Liver (tissue), 9 donors: ENCODE results near the gene FHDC1. TPM values are rescaled to one million over a fixed set of nuclear protein-coding genes. Genes with fewer than 3 reads are reported as not detected.

ENCODE experiments used
- DNase-seq: peaks from one replicate; pipeline ENCODE4 v3.0.0-alpha.2; 2017; ENCODE audit warnings: low spot score
- H3K27ac ChIP-seq, 2 donors: one replicate each; pipeline ENCODE4 v1.7.0; 2013; ENCODE audit warnings: inconsistent platforms in 2 of 2, low read length in 2 of 2, control low read depth in 1 of 2, low read depth in 1 of 2, mild to moderate bottlenecking in 1 of 2
- H3K27me3 ChIP-seq, 4 donors: one replicate each; pipeline versions ENCODE4 v1.6.1 to v1.7.0; 2013; ENCODE audit warnings: low read length in 3 of 4, inconsistent platforms in 1 of 4, mild to moderate bottlenecking in 1 of 4, moderate library complexity in 1 of 4; ENCODE audit not compliant: control insufficient read depth in 4 of 4, insufficient read depth in 4 of 4
- H3K36me3 ChIP-seq, 4 donors: one replicate each; pipeline versions ENCODE4 v1.6.1 to v1.7.0; 2013; ENCODE audit warnings: low read length in 3 of 4, mild to moderate bottlenecking in 3 of 4, low read depth in 1 of 4, moderate library complexity in 1 of 4; ENCODE audit not compliant: control insufficient read depth in 4 of 4, insufficient read depth in 3 of 4
- H3K4me1 ChIP-seq, 4 donors: one replicate each; pipeline versions ENCODE4 v1.6.1 to v1.7.0; 2013; ENCODE audit warnings: low read length in 3 of 4, mild to moderate bottlenecking in 3 of 4, moderate library complexity in 1 of 4; ENCODE audit not compliant: control insufficient read depth in 4 of 4, insufficient read depth in 4 of 4
- H3K4me3 ChIP-seq, 3 donors: one replicate each; pipeline versions ENCODE4 v1.6.1 to v1.7.0; 2013; ENCODE audit warnings: low read length in 3 of 3, control low read depth in 1 of 3, low read depth in 1 of 3, mild to moderate bottlenecking in 1 of 3
- H3K9ac ChIP-seq, 2 donors: one replicate each; pipeline ENCODE4 v1.7.0; 2013; ENCODE audit warnings: low read length in 2 of 2, mild to moderate bottlenecking in 2 of 2, moderate library complexity in 2 of 2, control low read depth in 1 of 2, low read depth in 1 of 2
- H3K9me3 ChIP-seq, 4 donors: one replicate each; pipeline versions ENCODE4 v1.6.1 to v1.7.0; 2013; ENCODE audit warnings: low read length in 3 of 4; ENCODE audit not compliant: control insufficient read depth in 4 of 4
- ATF3 ChIP-seq: IDR thresholded peaks from 2 replicates; pipeline ENCODE4 v1.6.1; 2016; ENCODE audit warnings: antibody characterized with exemption
- CTCF ChIP-seq: fragments of 150-350 bp; IDR thresholded peaks from 2 replicates; pipeline ENCODE4 v1.5.1; 2017; ENCODE audit warnings: improper control_type of control experiment, low read depth, low read length; ENCODE audit not compliant: missing input control
- EGR1 ChIP-seq, 2 donors: IDR thresholded peaks; 2 replicates each; pipeline ENCODE4 v1.6.1; 2016 to 2018; ENCODE audit warnings: antibody characterized with exemption in 2 of 2, low read depth in 2 of 2
- FOXA2 ChIP-seq: IDR thresholded peaks from 2 replicates; pipeline ENCODE4 v1.6.1; 2016; ENCODE audit warnings: antibody characterized with exemption
- GABPA ChIP-seq, 2 donors: IDR thresholded peaks in 1 of 2; conservative IDR thresholded peaks in 1 of 2; 2 replicates each; pipeline ENCODE4 v1.6.1; 2016; ENCODE audit warnings: antibody characterized with exemption in 2 of 2, mild to moderate bottlenecking in 1 of 2, moderate library complexity in 1 of 2
- HNF4A ChIP-seq, 2 donors: conservative IDR thresholded peaks; 2 replicates each; pipeline ENCODE4 v1.6.1; 2016; ENCODE audit warnings: antibody characterized with exemption in 2 of 2, mild to moderate bottlenecking in 2 of 2
- MAX ChIP-seq: IDR thresholded peaks from 2 replicates; pipeline ENCODE4 v1.6.1; 2016; ENCODE audit warnings: antibody characterized with exemption
- NR2F2 ChIP-seq: IDR thresholded peaks from 2 replicates; pipeline ENCODE4 v1.6.1; 2016; ENCODE audit warnings: antibody characterized with exemption
- REST ChIP-seq: IDR thresholded peaks from 2 replicates; pipeline ENCODE4 v1.6.1; 2016; ENCODE audit warnings: antibody characterized with exemption, mild to moderate bottlenecking
- RXRA ChIP-seq, 2 donors: IDR thresholded peaks; 2 replicates each; pipeline ENCODE4 v1.6.1; 2017 to 2018; ENCODE audit warnings: antibody characterized with exemption in 2 of 2, mild to moderate bottlenecking in 1 of 2
- SP1 ChIP-seq: IDR thresholded peaks from 2 replicates; pipeline ENCODE4 v1.6.1; 2018; ENCODE audit warnings: antibody characterized with exemption, mild to moderate bottlenecking
- TAF1 ChIP-seq: conservative IDR thresholded peaks from 2 replicates; pipeline ENCODE4 v1.6.1; 2016; ENCODE audit warnings: antibody characterized with exemption, mild to moderate bottlenecking
- YY1 ChIP-seq: IDR thresholded peaks from 2 replicates; pipeline ENCODE4 v1.6.1; 2016; ENCODE audit warnings: antibody characterized with exemption, mild to moderate bottlenecking
- WGBS: extraction: QIAGEN DNeasy Blood & Tissue Kit; methylation state at CpG from one replicate; pipeline ENCODE4 v1.1.7; 2013; 5-methylcytosine and 5-hydroxymethylcytosine counted together
- polyA plus RNA-seq, 2 donors: library from polyadenylated mRNA; stranded (reverse) in 1 of 2; unstranded in 1 of 2; fragments of 200-250 nt in 1 of 2; fragments of >200 nt in 1 of 2; fragmentation: Nextera tagmentation in 1 of 2; extraction: Ambion mirVana in 1 of 2; gene quantifications; one replicate each; pipeline versions ENCODE4 v1.2.1 to v1.2.3, GENCODE V29; 2013 to 2015
- total RNA-seq, 2 donors: library from RNA; depleted of rRNA; stranded (reverse); fragments of >200 nt; gene quantifications; one replicate each; pipeline ENCODE4 v1.2.3, GENCODE V29; 2014
- donor health status: healthy.
- donor health status: healthy.
- donor health status: healthy.
- donor health status: healthy.
- donor health status: healthy.

FHDC1 gene
- total and polyA plus RNA-seq, 4 donors: 0.06 to 33.0 (median 0.11) TPM

GRCh38 chr4:152983221-152983620, 47.1 kb downstream of the FHDC1 start (continued):
- no peak for TF ChIP-seq FOXA2

GRCh38 chr4:152983774-152984411, 47.8 kb downstream of the FHDC1 start:
- Histone ChIP-seq H3K36me3 (no peaks in the 10 kb centered on the region), H3K4me3 (no peak overlapping the region), H3K9ac (no peak overlapping the region), H3K4me1 (no peaks in the 10 kb centered on the region), H3K27ac (no peak overlapping the region), H3K27me3 (no peaks in the 10 kb centered on the region), H3K9me3 (no peaks in the 10 kb centered on the region)
- TF ChIP-seq MAX (no peak), RXRA (IDR thresholded peaks at IDR 0.05) (no peak), NR2F2 (no peak), CTCF (no peak), EGR1 (IDR thresholded peaks at IDR 0.05; ENCODE audit: low read depth in 2 of 2) (no peak), YY1 (no peak), TAF1 (no peak), SP1 (no peak), HNF4A (conservative IDR thresholded peaks at IDR 0.05) (no peak)
- WGBS: 67% methylated on average over 6 of the region's 6 CpGs
- DNase-seq: no peak

- no peak for TF ChIP-seq NR2F2
- no peak for TF ChIP-seq FOXA2
- Histone ChIP-seq H3K27ac (no peak overlapping the region), H3K4me1 (no peaks in the 10 kb centered on the region), H3K27me3 (no peaks in the 10 kb centered on the region), H3K9me3 (no peaks in the 10 kb centered on the region), H3K9ac (no peak overlapping the region), H3K4me3 (no peak overlapping the region), H3K36me3 (no peaks in the 10 kb centered on the region)
- no peak for DNase-seq
- WGBS: 90% methylated on average over 4 of the region's 4 CpGs
Measured at GRCh38 chr4:152988721-152989553, 52.8 kb downstream of the FHDC1 start.

- Histone ChIP-seq H3K27ac (no peak overlapping the region), H3K9me3 (no peaks in the 10 kb centered on the region), H3K36me3 (no peaks in the 10 kb centered on the region), H3K9ac (no peak overlapping the region), H3K4me3 (no peak overlapping the region), H3K27me3 (no peaks in the 10 kb centered on the region), H3K4me1 (no peaks in the 10 kb centered on the region)
- WGBS: 84% methylated on average over 3 of the region's 3 CpGs
- TF ChIP-seq RXRA (IDR thresholded peaks at IDR 0.05) (no peak), MAX (no peak), NR2F2 (no peak), REST (no peak), TAF1 (no peak), ATF3 (no peak), GABPA (IDR thresholded peaks at IDR 0.05 in 1 of 2, conservative IDR thresholded peaks at IDR 0.05 in 1 of 2) (no peak)
- no peak for DNase-seq
Measured at GRCh38 chr4:152989554-152989970, 53.4 kb downstream of the FHDC1 start.
